ENCODE data around the gene BPIFB4.

- no peak for TF ChIP-seq CTCF (IDR thresholded peaks at IDR 0.05)
- TF ChIP-seq EP300 (IDR thresholded peaks at IDR 0.05), result no peak
- no peak for TF ChIP-seq POLR2A (IDR thresholded peaks at IDR 0.05)
Observed at GRCh38 chr20:33095249-33095648, 15.8 kb downstream of the BPIFB4 start.

All from tibial nerve (tissue), 4 donors.